CD8-positive, alpha-beta memory T cell (primary cell): ENCODE data around the gene C4orf50. TPM values are rescaled to one million over a fixed set of nuclear protein-coding genes. Genes with fewer than 3 reads are reported as not detected.

Experiments
- CTCF ChIA-PET: fragments of 350-600 bp; sonication (Branson Sonifier 250); formaldehyde crosslinking; loops from one replicate; lab custom pipeline; 2021; ENCODE audit warnings: antibody characterized with exemption; lab: Charles Lee
- POLR2A ChIA-PET: fragments of 350-600 bp; sonication (Branson Sonifier 250); formaldehyde crosslinking; loops from one replicate; lab custom pipeline; 2021; ENCODE audit warnings: antibody characterized with exemption; lab: Charles Lee
- DNase-seq, 5 donors: peaks; one replicate each; pipeline versions ENCODE4 v3.0.0 to v3.0.0-alpha.2; 2020 to 2022; ENCODE audit warnings: mixed read lengths in 1 of 5
- H3K27ac ChIP-seq: one replicate; pipeline ENCODE4 v1.7.0; 2013; ENCODE audit warnings: low read depth, mild to moderate bottlenecking, low read length, moderate library complexity
- H3K27me3 ChIP-seq: 2 replicates; pipeline ENCODE4 v1.7.0; 2013; ENCODE audit warnings: low read length, mild to moderate bottlenecking; ENCODE audit not compliant: insufficient read depth, poor library complexity, severe bottlenecking
- H3K36me3 ChIP-seq: 2 replicates; pipeline ENCODE4 v1.7.0; 2013; ENCODE audit warnings: mild to moderate bottlenecking, low read length, moderate library complexity; ENCODE audit not compliant: insufficient read depth
- H3K4me1 ChIP-seq: 2 replicates; pipeline ENCODE4 v1.7.0; 2013; ENCODE audit warnings: mild to moderate bottlenecking, low read length, moderate library complexity; ENCODE audit not compliant: insufficient read depth
- H3K4me3 ChIP-seq: 2 replicates; pipeline ENCODE4 v1.7.0; 2013; ENCODE audit warnings: mild to moderate bottlenecking, low read length
- H3K9me3 ChIP-seq: 2 replicates; pipeline ENCODE4 v1.7.0; 2013; ENCODE audit warnings: mild to moderate bottlenecking, low read length
- H3K27ac Mint-ChIP-seq, 8 donors: one replicate each; pipeline ENCODE4 v1.8.0; 2020 to 2021; ENCODE audit warnings: mixed read lengths in 8 of 8, mild to moderate bottlenecking in 6 of 8, inconsistent platforms in 3 of 8, moderate library complexity in 3 of 8
- H3K27me3 Mint-ChIP-seq, 2 donors: one replicate each; pipeline ENCODE4 v1.8.0; 2020 to 2021; ENCODE audit warnings: mixed read lengths in 2 of 2, mild to moderate bottlenecking in 1 of 2, moderate library complexity in 1 of 2
- H3K36me3 Mint-ChIP-seq, 3 donors: one replicate each; pipeline ENCODE4 v1.8.0; 2020 to 2021; ENCODE audit warnings: mixed read lengths in 3 of 3, inconsistent platforms in 1 of 3, mild to moderate bottlenecking in 1 of 3
- H3K4me1 Mint-ChIP-seq, 3 donors: one replicate each; pipeline ENCODE4 v1.8.0; 2020 to 2021; ENCODE audit warnings: mixed read lengths in 3 of 3, inconsistent platforms in 1 of 3, mild to moderate bottlenecking in 1 of 3
- H3K4me3 Mint-ChIP-seq, 7 donors: one replicate each; pipeline ENCODE4 v1.8.0; 2020 to 2021; ENCODE audit warnings: mixed read lengths in 7 of 7, mild to moderate bottlenecking in 6 of 7, moderate library complexity in 4 of 7, inconsistent platforms in 2 of 7
- H3K9me3 Mint-ChIP-seq, 5 donors: one replicate each; pipeline ENCODE4 v1.8.0; 2020 to 2022; ENCODE audit warnings: mixed read lengths in 5 of 5, mild to moderate bottlenecking in 3 of 5, moderate library complexity in 2 of 5, inconsistent platforms in 1 of 5
- polyA plus RNA-seq: library from polyadenylated mRNA; unstranded; fragments of 300-500 nt; fragmentation: Illumina TruSeq; gene quantifications from one replicate; pipeline ENCODE4 v1.2.3, GENCODE V29; 2021
- total RNA-seq, 2 experiments: library from RNA; stranded (reverse); gene quantifications; one replicate each; pipeline ENCODE4 v1.2.3, GENCODE V29; 2021

C4orf50 gene
- total and polyA plus RNA-seq, 3 experiments from 2014 or later, result 0.08 to 0.37 (median 0.24) TPM

DNA sequence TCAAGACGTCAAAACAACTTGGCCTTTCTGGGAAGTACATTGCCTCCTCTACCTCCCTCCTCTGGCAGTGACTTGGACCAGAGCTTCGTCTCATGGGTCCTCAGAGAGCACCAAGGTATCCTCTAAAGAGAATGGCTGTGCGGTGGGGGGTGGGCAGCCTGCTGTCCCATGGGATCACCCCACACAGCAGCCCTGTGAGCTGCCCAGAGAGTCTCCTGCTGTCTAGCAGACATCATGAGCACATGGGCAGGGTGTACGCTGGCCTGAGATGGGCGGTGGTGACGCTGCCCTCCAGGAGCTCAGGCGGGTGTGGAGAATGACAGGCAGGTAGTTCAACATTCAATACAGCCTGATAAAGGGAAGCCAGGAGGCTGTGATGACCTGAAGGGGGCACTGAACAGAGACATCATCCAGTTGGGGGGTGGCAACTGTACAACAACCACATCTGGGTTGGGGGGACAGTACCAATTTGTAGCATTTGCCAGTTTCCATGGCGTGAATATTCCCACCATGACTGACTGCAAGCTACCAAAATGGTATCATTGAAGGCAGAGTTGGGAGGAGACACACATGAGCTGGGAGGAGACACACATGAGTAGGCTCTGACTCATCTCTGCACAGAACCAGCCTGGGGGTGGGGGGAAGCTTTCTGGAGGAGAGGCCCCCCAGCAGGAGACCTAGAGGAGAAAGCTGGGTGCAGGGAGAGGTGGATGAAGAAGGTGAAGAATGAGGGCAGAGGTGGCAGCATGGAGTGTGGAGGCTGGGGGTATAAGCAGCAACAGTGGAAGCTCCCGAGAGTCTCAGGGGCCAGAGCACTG is 35.9 kb downstream of the C4orf50 start:
- Mint-ChIP-seq H3K36me3 (peaks cover 0 to 20% (median 5%) of the 10 kb centered on the region in 3 donors), H3K4me1 (no peaks in the 10 kb centered on the region), H3K27ac (peak overlapping the region in 1 of 8 donors; percentile 40), H3K4me3 (no peak overlapping the region), H3K27me3 (peaks cover 6 to 13% of the 10 kb centered on the region in 2 donors), H3K9me3 (peaks cover 12 to 18% (median 16%) of the 10 kb centered on the region in 5 donors)
- ChIA-PET POLR2A (no interaction called here), CTCF (no interaction called here)
- Histone ChIP-seq H3K36me3 (no peaks in the 10 kb centered on the region), H3K9me3 (no peaks in the 10 kb centered on the region), H3K27me3 (no peaks in the 10 kb centered on the region), H3K27ac (no peak overlapping the region), H3K4me1 (no peaks in the 10 kb centered on the region), H3K4me3 (no peak overlapping the region)
- DNase-seq, result no peak

DNA sequence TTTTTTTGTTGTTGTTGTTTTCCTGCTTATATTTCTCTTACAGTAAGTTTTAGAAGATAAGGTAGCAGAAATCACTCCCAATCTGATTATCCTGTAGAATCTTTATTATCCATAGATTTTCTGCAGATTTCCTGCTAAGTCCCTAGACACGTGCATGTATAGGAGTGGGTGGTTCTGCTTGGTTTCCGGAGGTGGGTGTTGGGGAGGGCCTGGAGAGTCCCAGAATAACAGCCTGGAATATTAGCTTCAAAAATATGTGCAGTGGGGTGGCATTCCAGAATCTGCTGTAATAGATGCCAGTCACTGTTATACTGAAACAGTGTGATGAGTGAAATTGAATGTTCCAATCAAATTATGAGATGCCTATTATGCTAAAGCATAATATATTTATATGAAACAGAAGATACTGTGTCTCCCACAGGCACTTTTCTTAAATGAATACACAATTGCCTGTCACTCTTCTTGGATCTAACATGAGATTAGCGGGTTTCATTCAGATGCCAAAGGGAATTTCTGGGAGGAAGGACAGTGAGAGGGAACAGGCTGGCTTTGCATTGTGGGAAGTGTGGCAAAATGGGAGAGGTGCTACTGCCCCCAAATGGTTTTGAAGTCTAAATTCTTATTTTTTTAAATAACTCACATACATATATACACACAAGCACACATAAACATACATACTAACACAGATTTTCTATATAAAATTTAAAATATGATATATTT is 37.6 kb downstream of the C4orf50 start:
- H3K27me3 Mint-ChIP-seq, result peaks cover 6 to 13% of the 10 kb centered on the region in 2 donors
- no peak overlapping the region for H3K27ac ChIP-seq
- H3K36me3 ChIP-seq, result no peaks in the 10 kb centered on the region

DNA sequence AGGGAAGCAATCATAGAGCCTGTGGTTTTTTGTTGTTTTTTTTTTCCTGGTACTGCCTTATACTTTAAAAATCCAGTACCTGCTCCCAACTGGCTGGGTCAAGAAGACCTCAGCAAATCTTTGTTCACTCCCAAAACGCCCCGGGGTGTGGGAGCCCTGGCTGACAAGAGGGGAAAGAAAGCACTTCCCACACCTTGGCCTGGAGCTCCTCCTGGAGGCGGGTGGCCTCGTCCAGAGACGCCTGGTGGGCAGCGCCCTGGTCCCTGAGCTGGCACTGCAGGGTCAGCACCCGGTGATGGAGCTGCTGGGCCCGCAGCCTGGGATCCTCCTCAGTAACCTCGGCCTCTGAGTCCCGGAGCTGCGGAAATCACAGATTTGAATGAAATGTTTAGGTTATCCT is 38.2 kb downstream of the C4orf50 start:
- no peak overlapping the region for H3K27ac Mint-ChIP-seq
- H3K4me3 Mint-ChIP-seq, result no peak overlapping the region
- peaks cover 11 to 17% (median 16%) of the 10 kb centered on the region in 5 donors for H3K9me3 Mint-ChIP-seq
- no peaks in the 10 kb centered on the region for H3K4me1 ChIP-seq
- no peak overlapping the region for H3K27ac ChIP-seq
- CTCF ChIA-PET, result interaction anchor here (1.0 kb wide), 1 partner anchor 18 kb away, joined by 3 read pairs; no protein-coding TSS in a partner anchor
- H3K36me3 Mint-ChIP-seq, result peaks cover 0 to 19% (median 4%) of the 10 kb centered on the region in 3 donors
- DNase-seq, result peak in 1 of 5 donors; percentile 29
- H3K36me3 ChIP-seq, result no peaks in the 10 kb centered on the region
- no peaks in the 10 kb centered on the region for H3K9me3 ChIP-seq
- H3K27me3 Mint-ChIP-seq, result peaks cover 8 to 13% of the 10 kb centered on the region in 2 donors
- H3K27me3 ChIP-seq, result no peaks in the 10 kb centered on the region
- POLR2A ChIA-PET, result no interaction called here
- no peaks in the 10 kb centered on the region for H3K4me1 Mint-ChIP-seq
- no peak overlapping the region for H3K4me3 ChIP-seq

More for the DNA sequence above, 37.6 kb downstream of the C4orf50 start:
- H3K9me3 ChIP-seq, result no peaks in the 10 kb centered on the region
- no peak overlapping the region for H3K4me3 ChIP-seq
- no peaks in the 10 kb centered on the region for H3K4me1 ChIP-seq
- H3K4me3 Mint-ChIP-seq, result no peak overlapping the region
- DNase-seq, result no peak
- H3K36me3 Mint-ChIP-seq, result peaks cover 0 to 20% (median 5%) of the 10 kb centered on the region in 3 donors
- H3K27ac Mint-ChIP-seq, result no peak overlapping the region
- peaks cover 12 to 18% (median 16%) of the 10 kb centered on the region in 5 donors for H3K9me3 Mint-ChIP-seq
- POLR2A ChIA-PET, result no interaction called here
- CTCF ChIA-PET, result interaction anchor here (1.0 kb wide), 1 partner anchor 18 kb away, joined by 3 read pairs; no protein-coding TSS in a partner anchor
- H3K4me1 Mint-ChIP-seq, result no peaks in the 10 kb centered on the region
- no peaks in the 10 kb centered on the region for H3K27me3 ChIP-seq

DNA sequence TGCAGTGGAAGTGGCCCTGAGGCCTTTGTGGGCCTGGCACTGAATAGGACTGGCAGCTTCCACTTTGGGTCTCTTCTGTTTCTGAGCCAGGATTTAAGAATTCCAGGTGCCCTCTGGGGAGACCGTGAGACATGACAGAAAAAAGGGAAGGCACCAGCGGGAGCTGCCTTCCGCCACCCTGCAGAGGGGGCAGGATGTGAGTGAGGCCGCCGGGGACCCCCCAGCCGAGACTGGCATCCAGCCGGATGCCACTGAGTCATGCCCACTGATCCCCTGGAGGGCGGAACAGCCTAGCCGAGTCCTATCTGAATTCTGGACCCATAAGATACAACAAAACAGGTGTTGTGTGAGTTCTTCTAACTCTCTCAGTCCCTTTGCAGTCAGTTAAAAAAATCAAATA is 41.3 kb downstream of the C4orf50 start:
- no peaks in the 10 kb centered on the region for H3K9me3 Mint-ChIP-seq
- Histone ChIP-seq H3K27me3 (no peaks in the 10 kb centered on the region), H3K9me3 (no peaks in the 10 kb centered on the region), H3K36me3 (no peaks in the 10 kb centered on the region), H3K4me3 (no peak overlapping the region), H3K4me1 (no peaks in the 10 kb centered on the region), H3K27ac (no peak overlapping the region)
- H3K4me1 Mint-ChIP-seq, result no peaks in the 10 kb centered on the region
- H3K27me3 Mint-ChIP-seq, result peaks cover 2 to 16% of the 10 kb centered on the region in 2 donors
- DNase-seq, result no peak
- no peak overlapping the region for H3K27ac Mint-ChIP-seq
- H3K4me3 Mint-ChIP-seq, result no peak overlapping the region
- H3K36me3 Mint-ChIP-seq, result no peaks in the 10 kb centered on the region
- POLR2A ChIA-PET, result no interaction called here
- CTCF ChIA-PET, result no interaction called here

DNA sequence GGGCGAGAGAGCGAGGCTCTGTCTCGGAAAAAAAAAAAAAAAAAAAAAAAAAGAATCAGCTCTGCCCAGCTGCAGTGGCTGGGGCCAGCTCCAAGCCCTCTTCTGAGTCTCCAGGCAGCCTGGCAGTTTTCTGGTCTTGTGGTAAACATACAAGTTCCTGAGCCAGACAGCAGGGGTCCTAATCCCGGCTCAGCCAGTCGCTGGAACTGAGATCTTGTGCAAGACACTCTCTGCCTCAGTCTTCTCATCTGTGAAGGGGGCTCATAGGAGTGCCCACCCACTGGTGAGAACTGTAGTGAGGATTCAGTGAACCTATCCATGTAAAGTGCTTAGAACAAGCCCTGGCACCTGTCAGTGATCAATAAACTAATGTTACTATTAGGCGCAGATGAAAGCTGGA is 41.8 kb downstream of the C4orf50 start:
- CTCF ChIA-PET, result no interaction called here
- no peak overlapping the region for H3K4me3 Mint-ChIP-seq
- H3K36me3 Mint-ChIP-seq, result no peaks in the 10 kb centered on the region
- H3K9me3 Mint-ChIP-seq, result no peaks in the 10 kb centered on the region
- no peak overlapping the region for H3K27ac Mint-ChIP-seq
- POLR2A ChIA-PET, result no interaction called here
- no peak overlapping the region for H3K4me3 ChIP-seq
- no peak for DNase-seq
- no peaks in the 10 kb centered on the region for H3K9me3 ChIP-seq
- H3K27ac ChIP-seq, result no peak overlapping the region
- no peaks in the 10 kb centered on the region for H3K27me3 ChIP-seq
- H3K4me1 Mint-ChIP-seq, result no peaks in the 10 kb centered on the region
- H3K36me3 ChIP-seq, result no peaks in the 10 kb centered on the region
- no peaks in the 10 kb centered on the region for H3K4me1 ChIP-seq
- peaks cover 3 to 18% of the 10 kb centered on the region in 2 donors for H3K27me3 Mint-ChIP-seq

DNA sequence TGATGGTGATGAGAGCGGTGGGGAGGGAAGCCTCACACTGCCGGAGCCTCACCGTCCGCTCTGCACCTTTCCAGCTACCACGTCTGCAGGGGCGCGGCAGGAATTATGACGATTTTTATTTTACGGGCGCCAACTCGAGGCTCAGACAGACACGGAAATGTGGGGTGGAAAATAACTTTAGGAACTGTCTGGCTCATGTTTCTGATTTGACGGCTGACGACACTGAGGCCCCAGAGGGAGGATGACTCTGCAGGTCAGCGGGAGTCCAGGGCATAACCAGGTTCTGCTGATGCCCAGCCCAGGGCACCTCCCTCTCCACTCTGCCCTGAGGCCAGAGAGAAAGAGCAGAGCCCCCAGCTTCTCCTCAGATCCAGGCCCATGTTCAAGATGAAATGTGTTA is 43.9 kb downstream of the C4orf50 start:
- POLR2A ChIA-PET, result no interaction called here
- Mint-ChIP-seq H3K27me3 (peaks cover 5 to 15% of the 10 kb centered on the region in 2 donors), H3K4me3 (no peak overlapping the region)

DNA sequence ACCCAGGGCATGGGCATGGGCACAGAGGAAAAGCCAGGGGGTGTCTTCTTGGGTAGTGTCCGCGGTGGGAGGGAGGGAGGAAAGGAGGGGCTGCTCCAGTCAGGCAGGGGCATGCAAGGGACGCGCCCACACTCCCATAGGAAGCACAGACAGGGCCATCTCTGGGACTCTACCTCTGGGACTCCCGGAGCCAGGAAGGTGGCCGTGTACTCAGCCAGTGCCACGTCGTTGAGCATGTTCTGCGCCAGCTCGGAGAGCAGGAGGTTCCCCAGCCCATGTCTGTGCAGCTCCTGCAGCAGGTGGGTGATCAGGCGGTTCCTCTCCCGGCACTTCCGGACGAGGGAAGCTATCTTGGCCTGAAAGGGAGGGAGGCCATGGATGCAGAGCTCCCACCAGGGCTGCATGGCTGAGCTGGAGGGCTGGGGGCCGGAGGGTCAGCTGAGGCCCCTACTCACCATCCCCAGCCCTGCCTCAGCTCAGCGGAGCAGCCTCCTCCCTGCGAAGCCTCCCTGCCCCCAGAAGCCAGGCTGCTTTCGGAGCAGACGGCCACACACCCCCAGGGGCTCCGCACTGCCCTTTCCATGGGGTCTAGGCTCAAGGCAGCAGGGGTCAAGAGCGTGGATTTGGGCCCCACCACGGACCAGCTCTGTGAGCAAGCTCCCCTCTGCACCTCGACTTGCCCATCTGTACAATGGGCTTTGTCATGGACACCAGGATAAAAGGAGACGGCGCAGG is 44.6 kb downstream of the C4orf50 start:
- Mint-ChIP-seq H3K27me3 (peaks cover 5 to 15% of the 10 kb centered on the region in 2 donors), H3K4me1 (no peaks in the 10 kb centered on the region), H3K27ac (no peak overlapping the region), H3K9me3 (no peaks in the 10 kb centered on the region), H3K36me3 (no peaks in the 10 kb centered on the region), H3K4me3 (no peak overlapping the region)
- CTCF ChIA-PET, result no interaction called here
- POLR2A ChIA-PET, result no interaction called here
- Histone ChIP-seq H3K36me3 (no peaks in the 10 kb centered on the region), H3K9me3 (no peaks in the 10 kb centered on the region), H3K4me3 (no peak overlapping the region), H3K27ac (no peak overlapping the region), H3K4me1 (no peaks in the 10 kb centered on the region), H3K27me3 (no peaks in the 10 kb centered on the region)
- no peak for DNase-seq

More for the DNA sequence above, 43.9 kb downstream of the C4orf50 start:
- Mint-ChIP-seq H3K4me1 (no peaks in the 10 kb centered on the region), H3K27ac (no peak overlapping the region), H3K9me3 (no peaks in the 10 kb centered on the region), H3K36me3 (no peaks in the 10 kb centered on the region)
- no peaks in the 10 kb centered on the region for H3K36me3 ChIP-seq
- no peaks in the 10 kb centered on the region for H3K4me1 ChIP-seq
- H3K9me3 ChIP-seq, result no peaks in the 10 kb centered on the region
- no peaks in the 10 kb centered on the region for H3K27me3 ChIP-seq
- no peak for DNase-seq
- H3K27ac ChIP-seq, result no peak overlapping the region
- CTCF ChIA-PET, result no interaction called here
- H3K4me3 ChIP-seq, result no peak overlapping the region
